H9 (cell line): ENCODE measurements around the gene THUMPD1. TPM values are rescaled to one million over a fixed set of nuclear protein-coding genes. Genes with fewer than 3 reads are reported as not detected.

Experiments
- DNase-seq: peaks from one replicate; pipeline ENCODE4 v3.0.0-alpha.2; 2017
- H2AFZ ChIP-seq: one replicate; pipeline ENCODE4 v1.6.1; 2013; ENCODE audit warnings: mild to moderate bottlenecking, low read length, control low read depth, moderate library complexity
- H2AK5ac ChIP-seq: 2 replicates; pipeline ENCODE4 v1.6.1; 2013; ENCODE audit warnings: low read length, control low read depth, mixed read lengths; ENCODE audit not compliant: insufficient read length
- H2BK120ac ChIP-seq: one replicate; pipeline ENCODE4 v1.6.1; 2013; ENCODE audit warnings: low read depth, mild to moderate bottlenecking, low read length, control low read depth, inconsistent platforms; ENCODE audit not compliant: poor library complexity, severe bottlenecking
- H2BK12ac ChIP-seq: 2 replicates; pipeline ENCODE4 v1.6.1; 2013; ENCODE audit warnings: low read length, control low read depth, mixed read lengths, low read depth; ENCODE audit not compliant: insufficient read length
- H2BK15ac ChIP-seq: 2 replicates; pipeline ENCODE4 v1.6.1; 2013; ENCODE audit warnings: low read depth, low read length, control low read depth
- H2BK20ac ChIP-seq: one replicate; pipeline ENCODE4 v1.6.1; 2013; ENCODE audit warnings: low read depth, mild to moderate bottlenecking, low read length, control low read depth, inconsistent platforms; ENCODE audit not compliant: poor library complexity, severe bottlenecking
- H2BK5ac ChIP-seq: 2 replicates; pipeline ENCODE4 v1.6.1; 2013; ENCODE audit warnings: low read length, control low read depth, mixed read lengths; ENCODE audit not compliant: insufficient read length
- H3K14ac ChIP-seq: 2 replicates; pipeline ENCODE4 v1.6.1; 2013; ENCODE audit warnings: low read length, control low read depth; ENCODE audit not compliant: insufficient read depth
- H3K18ac ChIP-seq: 2 replicates; pipeline ENCODE4 v1.6.1; 2013; ENCODE audit warnings: low read depth, mild to moderate bottlenecking, mixed read lengths, low read length, control low read depth; ENCODE audit not compliant: insufficient read length
- H3K23ac ChIP-seq: 2 replicates; pipeline ENCODE4 v1.6.1; 2013; ENCODE audit warnings: low read length, control low read depth, mixed read lengths, low read depth; ENCODE audit not compliant: insufficient read length
- H3K23me2 ChIP-seq: 2 replicates; pipeline ENCODE4 v1.6.1; 2013; ENCODE audit warnings: low read depth, mild to moderate bottlenecking, mixed read lengths, low read length, control low read depth; ENCODE audit not compliant: insufficient read length, poor library complexity, severe bottlenecking
- H3K27ac ChIP-seq: 2 replicates; pipeline ENCODE4 v1.5.1; 2013; ENCODE audit warnings: low read length, control low read depth, mixed read lengths, low read depth; ENCODE audit not compliant: insufficient read length
- H3K27me3 ChIP-seq: 2 replicates; pipeline ENCODE4 v1.6.1; 2013; ENCODE audit warnings: low read length, control low read depth, inconsistent platforms; ENCODE audit not compliant: insufficient read depth
- H3K4ac ChIP-seq: 2 replicates; pipeline ENCODE4 v1.6.1; 2013; ENCODE audit warnings: low read depth, mild to moderate bottlenecking, control low read depth, inconsistent platforms, low read length, moderate library complexity
- H3K4me1 ChIP-seq: 2 replicates; pipeline ENCODE4 v1.6.1; 2013; ENCODE audit warnings: low read length, control low read depth, inconsistent platforms; ENCODE audit not compliant: insufficient read depth
- H3K4me2 ChIP-seq: 2 replicates; pipeline ENCODE4 v1.6.1; 2013; ENCODE audit warnings: low read length, control low read depth, mixed read lengths; ENCODE audit not compliant: insufficient read length, insufficient read depth
- H3K56ac ChIP-seq: 2 replicates; pipeline ENCODE4 v1.6.1; 2013; ENCODE audit warnings: low read depth, mild to moderate bottlenecking, mixed read lengths, low read length, control low read depth; ENCODE audit not compliant: insufficient read length
- H3K79me1 ChIP-seq: 2 replicates; pipeline ENCODE4 v1.6.1; 2013; ENCODE audit warnings: low read depth, mild to moderate bottlenecking, moderate library complexity, low read length, control low read depth, inconsistent platforms; ENCODE audit not compliant: insufficient read depth, poor library complexity, severe bottlenecking
- H3K79me2 ChIP-seq: 2 replicates; pipeline ENCODE4 v1.6.1; 2013; ENCODE audit warnings: low read length, control low read depth, inconsistent platforms; ENCODE audit not compliant: insufficient read depth
- H3K9ac ChIP-seq: 2 replicates; pipeline ENCODE4 v1.6.1; 2013; ENCODE audit warnings: low read length, control low read depth, mixed read lengths; ENCODE audit not compliant: insufficient read length; ENCODE audit errors: extremely low read depth
- H3K9me3 ChIP-seq: one replicate; pipeline ENCODE4 v1.6.1; 2013; ENCODE audit warnings: low read depth, low read length, inconsistent platforms; ENCODE audit not compliant: control insufficient read depth
- H3T11ph ChIP-seq: one replicate; pipeline ENCODE4 v1.6.1; 2013; ENCODE audit warnings: mild to moderate bottlenecking, low read length, control low read depth, inconsistent platforms
- H4K20me1 ChIP-seq: one replicate; pipeline ENCODE4 v1.6.1; 2013; ENCODE audit not compliant: control insufficient read depth, insufficient read length, insufficient read depth
- H4K5ac ChIP-seq: 2 replicates; pipeline ENCODE4 v1.6.1; 2013; ENCODE audit warnings: low read depth, mild to moderate bottlenecking, mixed read lengths, low read length, control low read depth; ENCODE audit not compliant: insufficient read length
- H4K8ac ChIP-seq: replicated peaks from 2 replicates; pipeline ENCODE4 v1.6.1; 2013; ENCODE audit warnings: low read length, control low read depth, mixed read lengths, low read depth; ENCODE audit not compliant: insufficient read length
- H4K91ac ChIP-seq: 2 replicates; pipeline ENCODE4 v1.6.1; 2013; ENCODE audit warnings: low read depth, mild to moderate bottlenecking, moderate library complexity, mixed read lengths, low read length, control low read depth; ENCODE audit not compliant: insufficient read length
- H3K27ac Mint-ChIP-seq, 3 experiments: 2 replicates in 2 of 3; 3 replicates in 1 of 3; pipeline ENCODE4 v1.8.0; 2020 to 2021; ENCODE audit warnings: mixed read lengths in 3 of 3, mild to moderate bottlenecking in 1 of 3, moderate library complexity in 1 of 3
- H3K27me3 Mint-ChIP-seq: 2 replicates; pipeline ENCODE4 v1.8.0; 2021; ENCODE audit warnings: low read depth, mild to moderate bottlenecking, moderate library complexity, mixed read lengths
- H3K36me3 Mint-ChIP-seq, 3 experiments: 2 replicates in 2 of 3; 3 replicates in 1 of 3; pipeline ENCODE4 v1.8.0; 2020 to 2021; ENCODE audit warnings: low read depth in 3 of 3, mixed read lengths in 3 of 3; ENCODE audit not compliant: insufficient read depth in 1 of 3
- H3K4me1 Mint-ChIP-seq, 2 experiments: 2 replicates each; pipeline ENCODE4 v1.8.0; 2020; ENCODE audit warnings: mixed read lengths in 2 of 2
- H3K4me3 Mint-ChIP-seq, 2 experiments: 2 replicates in 1 of 2; 3 replicates in 1 of 2; pipeline ENCODE4 v1.8.0; 2020 to 2021; ENCODE audit warnings: mild to moderate bottlenecking in 2 of 2, mixed read lengths in 2 of 2, moderate library complexity in 1 of 2
- H3K9me3 Mint-ChIP-seq, 2 experiments: 2 replicates in 1 of 2; 3 replicates in 1 of 2; pipeline ENCODE4 v1.8.0; 2020; ENCODE audit warnings: mild to moderate bottlenecking in 2 of 2, mixed read lengths in 2 of 2, moderate library complexity in 1 of 2
- WGBS: extraction: QIAGEN DNeasy Blood & Tissue Kit; methylation state at CpG from one replicate; pipeline ENCODE4 v1.1.7; 2013; ENCODE audit warnings: missing lambda C conversion rate, low lambda C conversion rate, mixed read lengths; ENCODE audit not compliant: insufficient read length; ENCODE audit errors: extremely low coverage; 5-methylcytosine and 5-hydroxymethylcytosine counted together
- total RNA-seq: library from RNA; stranded (reverse); gene quantifications from 2 replicates; pipeline ENCODE4 v1.2.1, GENCODE V29; 2021
- TF ChIP-seq, protein P1 (sequence below): fragments of 200-600 bp; sonication (generic); conservative IDR thresholded peaks from 3 replicates; pipeline ENCODE4 v1.8.0; 2021; ENCODE audit warnings: antibody characterized with exemption, mild to moderate bottlenecking

Gene THUMPD1
- total RNA-seq, 1 experiment from 2014 or later, result 51.3 TPM

DNA sequence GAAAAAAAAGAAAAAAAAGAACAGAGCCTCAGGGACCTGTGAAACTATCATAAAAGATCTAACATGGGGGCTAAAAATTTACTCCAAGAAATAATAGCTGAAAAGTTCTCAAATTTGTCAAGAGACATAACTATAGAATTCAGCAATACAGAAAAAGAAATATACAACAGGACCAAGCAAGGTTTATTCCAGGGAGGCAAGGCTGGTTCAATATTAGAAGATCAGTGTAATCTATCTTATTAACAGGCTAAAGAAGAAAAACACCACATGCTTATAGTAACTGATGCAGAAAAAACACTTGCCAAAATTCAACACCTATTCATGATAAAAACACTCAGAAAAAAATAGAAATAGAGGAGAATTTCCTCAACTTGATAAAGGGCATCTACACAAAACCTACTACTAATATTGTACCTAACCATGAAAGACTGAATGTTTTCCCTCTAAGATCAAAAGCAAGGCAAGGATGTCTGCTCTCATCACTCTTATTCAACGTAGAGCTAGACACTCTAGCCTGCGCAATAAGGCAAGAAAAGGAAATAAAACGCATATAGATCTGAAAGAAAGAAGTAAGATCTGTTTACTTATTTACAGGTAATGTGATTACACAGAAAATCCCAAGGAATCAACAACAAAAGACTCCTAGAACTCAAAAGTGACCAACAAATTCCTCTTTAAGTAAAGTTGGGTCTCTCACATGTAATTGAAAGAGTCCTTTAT is 20.9 kb upstream of the THUMPD1 start:
- no CpG with 5 or more reads among the region's 3 CpGs for WGBS
- peaks cover 5% of the 10 kb centered on the region for H3K27me3 Mint-ChIP-seq

More for the DNA sequence above, 20.9 kb upstream of the THUMPD1 start:
- DNase-seq, result no peak
- TF ChIP-seq, protein P1, sequence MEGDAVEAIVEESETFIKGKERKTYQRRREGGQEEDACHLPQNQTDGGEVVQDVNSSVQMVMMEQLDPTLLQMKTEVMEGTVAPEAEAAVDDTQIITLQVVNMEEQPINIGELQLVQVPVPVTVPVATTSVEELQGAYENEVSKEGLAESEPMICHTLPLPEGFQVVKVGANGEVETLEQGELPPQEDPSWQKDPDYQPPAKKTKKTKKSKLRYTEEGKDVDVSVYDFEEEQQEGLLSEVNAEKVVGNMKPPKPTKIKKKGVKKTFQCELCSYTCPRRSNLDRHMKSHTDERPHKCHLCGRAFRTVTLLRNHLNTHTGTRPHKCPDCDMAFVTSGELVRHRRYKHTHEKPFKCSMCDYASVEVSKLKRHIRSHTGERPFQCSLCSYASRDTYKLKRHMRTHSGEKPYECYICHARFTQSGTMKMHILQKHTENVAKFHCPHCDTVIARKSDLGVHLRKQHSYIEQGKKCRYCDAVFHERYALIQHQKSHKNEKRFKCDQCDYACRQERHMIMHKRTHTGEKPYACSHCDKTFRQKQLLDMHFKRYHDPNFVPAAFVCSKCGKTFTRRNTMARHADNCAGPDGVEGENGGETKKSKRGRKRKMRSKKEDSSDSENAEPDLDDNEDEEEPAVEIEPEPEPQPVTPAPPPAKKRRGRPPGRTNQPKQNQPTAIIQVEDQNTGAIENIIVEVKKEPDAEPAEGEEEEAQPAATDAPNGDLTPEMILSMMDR, result no peak
- Histone ChIP-seq H2AK5ac (no peak overlapping the region), H4K91ac (no peak overlapping the region), H2BK5ac (no peak overlapping the region), H4K5ac (no peak overlapping the region), H2BK12ac (no peak overlapping the region), H3K14ac (no peak overlapping the region), H3K4me2 (no peak overlapping the region), H3T11ph (no peak overlapping the region), H3K56ac (no peak overlapping the region), H2AFZ (no peak overlapping the region), H3K18ac (no peak overlapping the region), H3K23me2 (no peaks in the 10 kb centered on the region), H4K8ac (no peak overlapping the region), H2BK120ac (no peak overlapping the region), H3K9ac (no peak overlapping the region), H4K20me1 (no peaks in the 10 kb centered on the region), H3K4me1 (no peaks in the 10 kb centered on the region), H2BK20ac (no peak overlapping the region), H3K4ac (no peak overlapping the region), H3K27me3 (no peaks in the 10 kb centered on the region), H3K23ac (no peak overlapping the region), H3K79me2 (no peaks in the 10 kb centered on the region), H2BK15ac (no peak overlapping the region), H3K27ac (no peak overlapping the region), H3K9me3 (no peaks in the 10 kb centered on the region), H3K79me1 (no peaks in the 10 kb centered on the region)
- Mint-ChIP-seq H3K9me3 (peaks cover 10 to 12% of the 10 kb centered on the region in 2 experiments), H3K4me1 (peaks cover 16 to 18% of the 10 kb centered on the region in 2 experiments), H3K27ac (no peak overlapping the region), H3K36me3 (peaks cover 0 to 10% (median 0%) of the 10 kb centered on the region in 3 experiments; a peak in 1 of 7 replicates), H3K4me3 (no peak overlapping the region)
